ENCODE results near the gene TARS1.

- TF ChIP-seq CREM (CRISPR knock-in tag; IDR thresholded peaks at IDR 0.05) (no peak), CTCF (IDR thresholded peaks at IDR 0.05) (no peak)
These were observed 23.1 kb upstream of the TARS1 start for GRCh38 chr5:33417632-33418031.

Data from WTC11 (cell line).